ENCODE measurements around the gene CFAP20DC.
"Not testable (repeated sequence)": the region's sequence is repeated elsewhere in the genome, so short reads cannot be mapped to it uniquely, and the experiment has no call there.

Gene CFAP20DC

GRCh38 chr3:58962040-58962651 lies 87.7 kb downstream of the CFAP20DC start:
- ATAC-seq (no peak), DNase-seq (ENCODE audit: low spot score in 2 of 2) (no peak)
- H3K36me3 Mint-ChIP-seq: no peaks in the 10 kb centered on the region
- H3K4me3 Mint-ChIP-seq: no peak overlapping the region
- no peaks in the 10 kb centered on the region for H3K4me1 Mint-ChIP-seq
- no peaks in the 10 kb centered on the region for H3K9me3 Mint-ChIP-seq
- no peak overlapping the region for H3K27ac Mint-ChIP-seq

DNA sequence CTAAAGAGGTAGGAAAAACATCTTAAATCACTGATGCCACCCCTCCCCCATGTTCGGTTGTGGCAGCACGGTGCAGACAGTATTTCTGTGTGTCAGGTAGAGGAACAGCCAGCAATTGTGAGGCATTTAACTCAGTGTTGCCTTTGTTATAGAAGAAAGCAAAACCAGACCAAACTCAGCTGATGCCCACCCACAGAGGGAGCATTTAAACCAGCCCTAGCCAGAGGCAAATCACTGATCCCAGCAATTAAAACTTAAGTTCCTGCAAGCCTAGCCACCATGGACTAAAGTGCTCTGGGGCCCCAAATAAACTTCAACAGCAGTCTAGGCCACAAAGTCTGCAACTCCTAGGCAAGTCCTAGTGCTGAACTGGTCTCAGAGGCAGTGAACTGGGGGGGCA lies 94.5 kb downstream of the CFAP20DC start:
- no peak overlapping the region for H3K27ac Mint-ChIP-seq

DNA sequence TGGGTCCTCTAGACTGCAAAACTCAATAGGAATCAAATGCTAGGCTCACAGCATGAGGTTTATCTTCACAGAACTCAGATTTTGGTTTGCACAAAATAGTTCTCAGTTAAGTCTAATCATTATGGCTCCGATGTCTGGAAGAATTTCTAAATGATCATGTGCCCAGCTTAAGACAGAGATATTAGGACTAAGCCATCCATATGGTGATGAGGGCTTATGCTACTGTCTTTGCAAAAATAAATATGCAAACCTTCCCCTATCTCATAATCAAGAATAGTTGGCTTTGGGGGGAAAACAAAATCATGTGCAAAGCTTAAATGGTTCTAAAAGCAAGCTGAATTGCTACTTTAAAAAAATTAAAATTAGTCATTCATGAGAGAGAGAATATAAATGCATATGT lies 96.5 kb downstream of the CFAP20DC start:
- H3K4me3 Mint-ChIP-seq: no peak overlapping the region
- DNase-seq (ENCODE audit: low spot score in 2 of 2): no peak
- no peak for ATAC-seq
- peaks cover 4% of the 10 kb centered on the region for H3K9me3 Mint-ChIP-seq
- no peaks in the 10 kb centered on the region for H3K4me1 Mint-ChIP-seq
- no peak overlapping the region for H3K27ac Mint-ChIP-seq
- H3K36me3 Mint-ChIP-seq: no peaks in the 10 kb centered on the region

More for the DNA sequence above, 94.5 kb downstream of the CFAP20DC start:
- Mint-ChIP-seq H3K4me3 (no peak overlapping the region), H3K4me1 (no peaks in the 10 kb centered on the region), H3K9me3 (no peaks in the 10 kb centered on the region), H3K36me3 (no peaks in the 10 kb centered on the region)
- DNase-seq (ENCODE audit: low spot score in 2 of 2) (no peak), ATAC-seq (no peak)

- DNase-seq (ENCODE audit: low spot score in 2 of 2): no peak
- no peak for ATAC-seq
- Mint-ChIP-seq H3K9me3 (peaks cover 4% of the 10 kb centered on the region), H3K4me1 (no peaks in the 10 kb centered on the region), H3K27ac (no peak overlapping the region), H3K4me3 (no peak overlapping the region), H3K36me3 (no peaks in the 10 kb centered on the region)
Observed at GRCh38 chr3:58952128-58952917, 97.5 kb downstream of the CFAP20DC start.

GRCh38 chr3:58948018-58948417 lies 101.8 kb downstream of the CFAP20DC start:
- Mint-ChIP-seq H3K4me3 (no peak overlapping the region), H3K36me3 (no peaks in the 10 kb centered on the region), H3K27ac (no peak overlapping the region), H3K9me3 (peaks cover 4% of the 10 kb centered on the region), H3K4me1 (no peaks in the 10 kb centered on the region)
- DNase-seq (ENCODE audit: low spot score in 2 of 2) (no peak), ATAC-seq (no peak)

GRCh38 chr3:58946875-58947274 lies 103.0 kb downstream of the CFAP20DC start:
- no peaks in the 10 kb centered on the region for H3K4me1 Mint-ChIP-seq
- ATAC-seq (no peak), DNase-seq (ENCODE audit: low spot score in 2 of 2) (no peak)
- no peaks in the 10 kb centered on the region for H3K36me3 Mint-ChIP-seq
- no peak overlapping the region for H3K27ac Mint-ChIP-seq
- H3K9me3 Mint-ChIP-seq: peaks cover 4% of the 10 kb centered on the region
- H3K4me3 Mint-ChIP-seq: no peak overlapping the region

GRCh38 chr3:58938057-58938456 lies 111.8 kb downstream of the CFAP20DC start:
- DNase-seq (ENCODE audit: low spot score in 2 of 2) (no peak), ATAC-seq (no peak)
- Mint-ChIP-seq H3K9me3 (peaks cover 2% of the 10 kb centered on the region), H3K27ac (no peak overlapping the region), H3K4me3 (no peak overlapping the region), H3K36me3 (no peaks in the 10 kb centered on the region), H3K4me1 (no peaks in the 10 kb centered on the region)

DNA sequence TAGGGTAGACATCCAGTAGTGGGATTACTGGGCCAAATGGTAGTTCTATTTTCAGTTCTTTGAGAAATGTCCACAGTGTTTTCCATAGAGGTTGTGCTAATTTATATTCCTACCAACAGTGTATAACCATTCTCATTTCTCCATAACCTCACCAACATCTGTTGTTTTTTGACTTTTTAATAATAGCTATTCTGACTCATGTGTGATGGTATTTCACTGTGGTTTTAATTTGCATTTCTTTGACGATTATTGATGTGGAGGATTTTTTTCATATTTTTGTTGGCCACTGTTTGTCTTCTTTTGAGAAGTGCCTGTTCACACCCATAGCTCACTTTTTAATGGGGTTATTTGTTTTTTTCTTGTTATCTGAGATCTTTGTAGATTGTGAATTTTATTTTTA lies 125.2 kb downstream of the CFAP20DC start:
- DNase-seq (ENCODE audit: low spot score in 2 of 2) (no peak), ATAC-seq (no peak)
- no peaks in the 10 kb centered on the region for H3K4me1 Mint-ChIP-seq
- no peak overlapping the region for H3K4me3 Mint-ChIP-seq
- H3K9me3 Mint-ChIP-seq: peaks cover 2% of the 10 kb centered on the region
- H3K36me3 Mint-ChIP-seq: no peaks in the 10 kb centered on the region
- no peak overlapping the region for H3K27ac Mint-ChIP-seq

DNA sequence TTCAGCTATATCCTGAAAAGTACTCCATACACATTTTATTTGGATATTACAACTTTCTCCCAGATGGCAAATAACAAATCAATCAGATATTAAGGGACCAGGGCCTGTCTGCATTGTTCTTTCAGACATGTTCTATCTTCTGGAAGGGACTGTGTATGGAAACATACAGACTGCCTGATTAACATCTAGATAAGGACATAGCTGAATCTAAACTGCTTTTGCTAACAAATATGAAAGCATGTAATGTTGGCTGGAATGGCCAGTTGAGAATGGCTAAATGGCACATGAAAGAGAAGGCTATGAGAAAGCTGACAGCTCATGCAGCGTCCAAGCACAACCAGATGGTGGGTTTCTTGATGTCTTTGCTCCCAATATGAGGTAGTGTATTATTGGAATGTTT lies 149.4 kb downstream of the CFAP20DC start:
- Mint-ChIP-seq H3K4me3 (no peak overlapping the region), H3K36me3 (no peaks in the 10 kb centered on the region), H3K4me1 (peaks cover 7% of the 10 kb centered on the region), H3K27ac (no peak overlapping the region), H3K9me3 (peaks cover 10% of the 10 kb centered on the region)
- ATAC-seq: no peak
- DNase-seq (ENCODE audit: low spot score in 2 of 2): no peak

GRCh38 chr3:58899953-58900298 lies 149.9 kb downstream of the CFAP20DC start:
- no peaks in the 10 kb centered on the region for H3K36me3 Mint-ChIP-seq
- H3K9me3 Mint-ChIP-seq: peaks cover 8% of the 10 kb centered on the region
- DNase-seq (ENCODE audit: low spot score in 2 of 2) (no peak), ATAC-seq (peak; percentile 40)
- no peak overlapping the region for H3K27ac Mint-ChIP-seq
- no peak overlapping the region for H3K4me3 Mint-ChIP-seq
- H3K4me1 Mint-ChIP-seq: peaks cover 7% of the 10 kb centered on the region

DNA sequence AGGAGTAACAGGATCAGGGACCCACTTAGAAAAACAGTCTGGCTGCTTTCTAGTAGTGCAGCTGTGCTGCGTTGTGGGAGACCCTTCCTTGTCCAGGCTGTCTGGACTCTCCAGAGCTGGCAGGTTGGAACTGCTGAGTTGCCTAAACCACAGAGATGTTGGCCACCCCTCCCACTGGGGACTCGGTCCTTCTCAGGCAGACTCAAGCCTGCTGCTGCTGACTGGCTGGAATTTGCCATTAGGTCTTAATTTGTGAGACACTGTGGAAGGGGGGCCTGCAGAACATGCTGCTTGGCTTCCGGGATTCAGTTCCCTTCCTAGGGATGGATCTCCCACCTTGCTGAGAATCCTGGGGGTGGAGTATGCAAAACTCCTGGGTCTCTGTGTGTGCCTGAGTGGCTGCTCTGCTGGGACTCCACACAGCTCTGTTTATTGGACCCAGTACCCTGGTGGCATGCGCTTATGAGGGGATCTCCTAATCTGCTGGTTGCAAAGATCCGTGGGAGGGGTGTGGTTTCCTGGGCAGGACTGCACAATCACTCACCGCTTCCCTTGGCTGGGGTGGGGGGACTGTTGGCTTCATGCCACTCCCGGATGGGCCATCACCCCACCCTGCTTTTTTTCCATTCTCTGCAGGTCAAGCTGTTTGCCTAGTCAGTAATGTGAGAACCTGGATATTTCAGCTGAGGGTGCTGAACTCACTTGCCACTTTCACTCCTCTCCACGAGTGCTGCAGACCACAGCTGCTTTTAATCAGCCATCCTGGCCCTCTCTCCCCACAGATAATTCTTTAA lies 150.5 kb downstream of the CFAP20DC start:
- Mint-ChIP-seq H3K9me3 (peaks cover 8% of the 10 kb centered on the region), H3K36me3 (no peaks in the 10 kb centered on the region), H3K4me3 (no peak overlapping the region), H3K4me1 (peaks cover 7% of the 10 kb centered on the region), H3K27ac (no peak overlapping the region)
- DNase-seq (ENCODE audit: low spot score in 2 of 2): no peak
- ATAC-seq: peak; percentile 79

DNA sequence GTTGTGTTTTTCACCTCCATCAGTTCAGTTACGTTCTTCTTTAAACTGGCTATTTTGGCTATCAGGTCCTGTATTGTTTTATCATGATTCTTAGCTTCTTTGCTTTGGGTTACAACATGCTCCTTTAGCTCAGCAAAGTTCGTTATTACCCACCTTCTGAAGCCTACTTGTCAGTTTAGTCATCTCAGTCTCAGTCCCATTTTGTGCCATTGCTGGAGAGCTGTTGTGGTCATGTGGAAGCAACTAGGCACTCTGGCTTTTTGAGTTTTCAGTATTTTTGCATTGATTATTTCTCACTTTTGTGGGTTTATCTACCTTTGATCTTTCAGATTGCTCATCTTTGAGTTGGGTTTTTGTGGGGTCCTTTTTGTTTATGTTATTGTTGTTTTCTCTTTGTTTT lies 151.3 kb downstream of the CFAP20DC start:
- H3K4me1 Mint-ChIP-seq: peaks cover 7% of the 10 kb centered on the region
- no peak overlapping the region for H3K27ac Mint-ChIP-seq
- H3K9me3 Mint-ChIP-seq: peaks cover 11% of the 10 kb centered on the region
- H3K4me3 Mint-ChIP-seq: no peak overlapping the region
- H3K36me3 Mint-ChIP-seq: no peaks in the 10 kb centered on the region
- ATAC-seq (peak; percentile 38), DNase-seq (ENCODE audit: low spot score in 2 of 2) (no peak)

DNA sequence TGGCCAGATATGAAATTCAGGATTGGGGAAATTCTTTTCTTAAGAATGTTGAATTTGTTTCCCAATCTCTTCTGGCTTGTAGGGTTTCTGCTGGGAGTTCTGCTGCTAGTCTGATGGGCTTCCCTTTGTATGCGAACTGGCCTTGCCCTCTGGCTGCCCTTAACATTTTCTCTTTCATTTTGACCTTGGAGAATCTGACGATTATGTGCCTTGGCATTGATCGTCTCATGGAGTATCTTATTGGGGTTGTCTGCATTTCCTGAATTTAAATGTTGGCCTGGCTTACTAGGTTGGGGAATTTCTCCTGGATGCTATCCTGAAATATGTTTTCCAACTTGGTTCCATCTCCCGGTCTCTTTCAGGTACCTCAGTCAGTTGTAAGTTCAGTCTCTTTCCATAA lies 152.2 kb downstream of the CFAP20DC start:
- H3K4me3 Mint-ChIP-seq: no peak overlapping the region
- no peak overlapping the region for H3K27ac Mint-ChIP-seq
- no peaks in the 10 kb centered on the region for H3K36me3 Mint-ChIP-seq
- ATAC-seq: no peak
- H3K9me3 Mint-ChIP-seq: peaks cover 8% of the 10 kb centered on the region
- DNase-seq (ENCODE audit: low spot score in 2 of 2): no peak
- H3K4me1 Mint-ChIP-seq: peaks cover 7% of the 10 kb centered on the region

DNA sequence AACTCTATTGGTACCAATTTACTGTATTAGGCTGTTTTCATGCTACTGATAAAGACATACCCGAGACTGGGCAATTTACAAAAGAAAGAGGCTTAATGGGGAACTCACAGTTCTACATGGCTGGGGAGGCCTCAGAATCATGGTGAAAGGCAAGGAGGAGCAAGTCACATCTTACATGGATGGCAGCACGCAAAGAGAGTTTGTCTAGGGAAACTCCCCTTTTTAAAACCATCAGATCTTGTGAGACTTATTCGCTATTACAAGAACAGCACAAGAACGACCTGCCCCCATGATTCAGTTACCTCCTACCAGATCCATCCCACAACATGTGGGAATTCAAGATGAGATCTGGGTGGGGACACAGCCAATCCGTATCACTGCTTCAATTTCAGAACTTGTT lies 154.1 kb downstream of the CFAP20DC start:
- not testable (repeated sequence) for H3K27ac Mint-ChIP-seq; H3K9me3 Mint-ChIP-seq; DNase-seq (ENCODE audit: low spot score in 2 of 2); H3K4me3 Mint-ChIP-seq; H3K36me3 Mint-ChIP-seq; H3K4me1 Mint-ChIP-seq; ATAC-seq

DNA sequence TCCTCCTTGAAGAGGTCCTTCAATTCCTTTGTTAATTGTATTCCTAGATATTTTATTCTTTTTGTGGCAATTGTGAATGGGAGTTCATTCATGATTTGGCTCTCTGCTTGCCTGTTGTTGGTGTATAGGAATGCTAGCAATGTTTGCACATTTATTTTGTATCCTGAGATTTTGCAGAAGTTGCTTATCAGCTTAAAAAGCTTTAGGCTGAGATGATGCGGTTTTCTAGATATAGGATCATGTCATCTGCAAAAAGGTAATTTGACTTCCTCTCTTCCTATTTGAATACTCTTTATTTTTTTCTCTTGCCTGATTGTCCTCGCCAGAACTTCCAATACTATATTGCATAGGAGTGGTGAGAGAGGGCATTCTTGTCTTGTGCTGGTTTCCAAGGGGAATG lies 157.3 kb downstream of the CFAP20DC start:
- not testable (repeated sequence) for H3K36me3 Mint-ChIP-seq; H3K4me1 Mint-ChIP-seq; DNase-seq (ENCODE audit: low spot score in 2 of 2); H3K4me3 Mint-ChIP-seq; H3K9me3 Mint-ChIP-seq; H3K27ac Mint-ChIP-seq; ATAC-seq

DNA sequence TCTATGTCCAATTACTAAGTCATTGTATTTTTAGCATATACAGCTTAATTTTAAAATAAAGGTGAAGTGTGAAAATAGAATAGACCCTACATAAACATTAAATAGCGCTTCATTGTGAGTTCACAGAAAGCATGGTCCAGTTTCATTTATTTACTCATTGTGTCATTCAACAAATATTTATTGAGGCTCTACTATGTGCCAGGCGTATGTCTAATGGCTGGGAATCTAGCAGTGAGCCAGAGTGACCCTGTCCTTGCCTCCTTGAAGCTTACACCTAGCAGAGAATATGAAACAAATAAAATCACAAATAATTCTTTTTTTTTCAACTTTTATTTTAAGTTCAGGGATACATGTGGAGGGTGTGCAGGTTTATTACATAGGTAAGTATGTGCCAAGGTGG lies 161.7 kb downstream of the CFAP20DC start:
- H3K4me1 Mint-ChIP-seq: no peaks in the 10 kb centered on the region
- ATAC-seq: no peak
- no peak overlapping the region for H3K27ac Mint-ChIP-seq
- H3K36me3 Mint-ChIP-seq: no peaks in the 10 kb centered on the region
- H3K4me3 Mint-ChIP-seq: no peak overlapping the region
- no peaks in the 10 kb centered on the region for H3K9me3 Mint-ChIP-seq
- no peak for DNase-seq (ENCODE audit: low spot score in 2 of 2)

Measured in stimulated activated effector memory CD8-positive, alpha-beta T cell treated with anti-CD3 and anti-CD28 coated beads, Interleukin-12 subunit alpha, Interleukin-12 subunit beta, amount 100 ng/mL, for 72 hours (primary cell).